ACC112 (cell line): Measurements from ENCODE around the gene BECN2.

Experiments used
- H2AFZ ChIP-seq: fragments of 200-600 bp; sonication (generic); one replicate; pipeline ENCODE4 v1.6.0; 2017; ENCODE audit warnings: antibody characterized with exemption, low read length; ENCODE audit not compliant: unreplicated experiment
- H3K27ac ChIP-seq: fragments of 200-600 bp; sonication (generic); 2 replicates; pipeline ENCODE4 v1.5.1; 2014; ENCODE audit warnings: low read depth, mild to moderate bottlenecking, antibody characterized with exemption, low read length, moderate library complexity
- H3K27me3 ChIP-seq: fragments of 200-600 bp; sonication (generic); 2 replicates; pipeline ENCODE4 v1.6.1; 2014; ENCODE audit warnings: mild to moderate bottlenecking, antibody characterized with exemption, low read length, moderate library complexity, mixed read lengths; ENCODE audit not compliant: insufficient read depth
- H3K36me3 ChIP-seq: fragments of 200-600 bp; sonication (generic); 2 replicates; pipeline ENCODE4 v1.6.1; 2016; ENCODE audit warnings: mild to moderate bottlenecking, antibody characterized with exemption, low read length, moderate library complexity, mixed read lengths; ENCODE audit not compliant: insufficient read depth
- H3K4me1 ChIP-seq: fragments of 200-600 bp; sonication (generic); one replicate; pipeline ENCODE4 v1.6.1; 2016; ENCODE audit warnings: low read length, mixed read lengths; ENCODE audit not compliant: insufficient read depth, unreplicated experiment, control insufficient read depth
- H3K4me3 ChIP-seq: fragments of 200-600 bp; sonication (generic); 2 replicates; pipeline ENCODE4 v1.5.1; 2014; ENCODE audit warnings: mild to moderate bottlenecking, low read depth, low read length
- H3K79me2 ChIP-seq: fragments of 200-600 bp; sonication (generic); one replicate; pipeline ENCODE4 v1.6.0; 2016; ENCODE audit warnings: low read length; ENCODE audit not compliant: control insufficient read depth, unreplicated experiment, insufficient read depth

Gene BECN2

DNA sequence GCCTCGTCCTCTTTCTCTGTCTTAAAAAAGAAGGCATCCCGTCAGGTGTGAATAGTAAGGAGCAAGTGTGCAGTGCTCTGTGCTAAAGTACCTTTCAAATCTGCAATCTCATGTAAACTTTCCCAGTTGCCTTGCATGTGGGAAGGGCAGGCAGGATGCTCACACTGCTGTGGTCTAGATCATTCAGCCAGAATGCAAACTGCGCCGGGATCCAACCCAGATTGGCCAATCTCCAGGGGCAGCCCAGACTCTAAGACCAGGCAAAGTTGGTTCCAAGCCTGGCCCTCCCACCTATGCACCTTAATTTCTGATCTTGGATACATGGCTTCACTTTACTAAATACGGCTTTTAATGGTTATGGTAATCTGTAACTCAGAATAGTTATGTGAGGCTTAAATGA lies 44.5 kb downstream of the BECN2 start:
- H3K4me1 ChIP-seq: peaks cover 23% of the 10 kb centered on the region
- no peak overlapping the region for H3K27ac ChIP-seq
- no peaks in the 10 kb centered on the region for H3K79me2 ChIP-seq
- no peaks in the 10 kb centered on the region for H3K27me3 ChIP-seq
- H2AFZ ChIP-seq: no peak overlapping the region
- no peak overlapping the region for H3K4me3 ChIP-seq
- H3K36me3 ChIP-seq: no peaks in the 10 kb centered on the region

DNA sequence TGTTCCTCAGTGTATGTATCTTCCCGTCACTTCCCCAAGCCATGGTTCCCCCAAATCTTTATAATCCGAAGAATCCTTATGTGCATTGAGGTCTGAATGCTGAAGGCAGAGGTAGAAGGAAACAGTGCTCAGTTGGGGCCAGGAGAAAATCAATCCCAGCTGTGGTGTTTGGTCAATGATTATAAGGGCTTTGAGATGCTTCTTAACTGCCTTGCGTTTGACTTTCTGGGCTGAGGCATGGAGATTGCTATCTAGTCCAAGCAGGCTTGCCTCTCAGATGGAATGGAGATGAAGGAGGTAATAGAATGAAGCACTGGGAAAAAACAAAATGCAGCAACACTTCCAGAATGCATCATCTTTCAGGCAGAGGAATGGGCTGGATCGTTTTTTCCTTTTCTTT lies 44.9 kb downstream of the BECN2 start:
- Histone ChIP-seq H3K27me3 (no peaks in the 10 kb centered on the region), H3K27ac (no peak overlapping the region), H2AFZ (no peak overlapping the region), H3K79me2 (no peaks in the 10 kb centered on the region), H3K4me3 (no peak overlapping the region), H3K4me1 (peaks cover 23% of the 10 kb centered on the region), H3K36me3 (no peaks in the 10 kb centered on the region)

- Histone ChIP-seq H3K4me1 (peaks cover 13% of the 10 kb centered on the region), H3K36me3 (no peaks in the 10 kb centered on the region)
Observed at GRCh38 chr1:242004751-242005495, 47.4 kb downstream of the BECN2 start.

GRCh38 chr1:242005866-242006535 lies 48.4 kb downstream of the BECN2 start:
- no peaks in the 10 kb centered on the region for H3K36me3 ChIP-seq
- H3K27ac ChIP-seq: no peak overlapping the region
- H3K4me3 ChIP-seq: no peak overlapping the region
- no peaks in the 10 kb centered on the region for H3K27me3 ChIP-seq
- H3K79me2 ChIP-seq: no peaks in the 10 kb centered on the region
- H3K4me1 ChIP-seq: peaks cover 13% of the 10 kb centered on the region
- no peak overlapping the region for H2AFZ ChIP-seq

More at GRCh38 chr1:242004751-242005495, 47.4 kb downstream of the BECN2 start:
- Histone ChIP-seq H3K27ac (no peak overlapping the region), H3K4me3 (no peak overlapping the region), H3K79me2 (no peaks in the 10 kb centered on the region), H3K27me3 (no peaks in the 10 kb centered on the region), H2AFZ (no peak overlapping the region)

DNA sequence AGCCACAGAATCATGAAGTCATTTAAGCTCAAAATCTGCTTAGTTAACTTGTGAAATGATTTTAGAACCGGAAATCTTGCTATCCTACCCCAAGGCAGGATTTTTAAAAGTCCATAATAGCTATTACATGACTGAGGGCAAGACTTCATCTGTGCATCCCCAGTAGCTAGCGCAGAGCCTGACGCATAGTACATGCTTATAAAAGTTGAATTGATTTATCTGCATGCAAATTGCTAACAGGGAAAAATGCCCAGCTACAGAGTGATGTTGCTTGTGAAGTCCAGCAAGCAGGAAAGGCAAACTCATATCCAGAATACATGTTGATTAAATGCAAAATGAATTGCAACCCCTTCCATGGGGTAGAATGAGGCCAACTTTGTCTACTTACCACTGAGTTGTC lies 49.4 kb downstream of the BECN2 start:
- Histone ChIP-seq H2AFZ (no peak overlapping the region), H3K4me3 (no peak overlapping the region), H3K79me2 (no peaks in the 10 kb centered on the region), H3K4me1 (peaks cover 13% of the 10 kb centered on the region), H3K27me3 (no peaks in the 10 kb centered on the region), H3K36me3 (no peaks in the 10 kb centered on the region), H3K27ac (no peak overlapping the region)
